Measurements from ENCODE around the gene ALOX15B.
"Not testable (repeated sequence)": the region's sequence is repeated elsewhere in the genome, so short reads cannot be mapped to it uniquely, and the experiment has no call there.

The ALOX15B gene

GRCh38 chr17:8014558-8014850 is 24.4 kb upstream of the ALOX15B start:
- DNase-seq, result no peak

- DNase-seq, result no peak
Measured at GRCh38 chr17:8015236-8015956, 23.5 kb upstream of the ALOX15B start.

GRCh38 chr17:8015957-8016631 is 22.8 kb upstream of the ALOX15B start:
- DNase-seq, result no peak

GRCh38 chr17:8016632-8017424 is 22.0 kb upstream of the ALOX15B start:
- peak; percentile 72 for DNase-seq

GRCh38 chr17:8018436-8018835 is 20.4 kb upstream of the ALOX15B start:
- DNase-seq, result no peak

- DNase-seq, result no peak
Measured at GRCh38 chr17:8019166-8019565, 19.7 kb upstream of the ALOX15B start.

GRCh38 chr17:8019665-8020650 is 18.9 kb upstream of the ALOX15B start:
- DNase-seq, result no peak

- no peak for DNase-seq
Measured at GRCh38 chr17:8020776-8021564, 17.9 kb upstream of the ALOX15B start.

GRCh38 chr17:8021565-8022359 is 17.1 kb upstream of the ALOX15B start:
- no peak for DNase-seq

GRCh38 chr17:8022360-8023003 is 16.4 kb upstream of the ALOX15B start:
- no peak for DNase-seq

GRCh38 chr17:8024161-8024560 is 14.7 kb upstream of the ALOX15B start:
- DNase-seq, result not testable (repeated sequence)

- DNase-seq, result no peak
Measured at GRCh38 chr17:8025176-8025911, 13.5 kb upstream of the ALOX15B start.

GRCh38 chr17:8029121-8029520 is 9.7 kb upstream of the ALOX15B start:
- DNase-seq, result no peak

- no peak for DNase-seq
Measured at GRCh38 chr17:8031261-8031661, 7.6 kb upstream of the ALOX15B start.

GRCh38 chr17:8031950-8032349 is 6.9 kb upstream of the ALOX15B start:
- no peak for DNase-seq

GRCh38 chr17:8032442-8032841 is 6.4 kb upstream of the ALOX15B start:
- no peak for DNase-seq

- no peak for DNase-seq
Measured at GRCh38 chr17:8039611-8040168, 831 bp downstream of the ALOX15B start.

GRCh38 chr17:8041249-8041928 is 2.5 kb downstream of the ALOX15B start:
- peak; percentile 58 for DNase-seq

GRCh38 chr17:8041979-8042378 is 3.1 kb downstream of the ALOX15B start:
- no peak for DNase-seq

Measured in activated CD4-positive, alpha-beta T cell treated with anti-CD3 and anti-CD28 coated beads, Interleukin-10, Interleukin-2, amounts not matched to agents 100 ng/mL and 50 ng/mL, durations not matched to agents 16 hours and 8 hours (primary cell).